HG03103 (cell line): Measurements from ENCODE around the gene CCDC167.

Experiments used
- ATAC-seq: cut with Tn5 transposase; IDR thresholded peaks from one replicate; pipeline ENCODE4 v1.9.1; 2021; ENCODE audit warnings: low read depth; ENCODE audit not compliant: unreplicated experiment

CCDC167 gene

GRCh38 chr6:37435373-37435772 is 64.3 kb downstream of the CCDC167 start:
- no peak for ATAC-seq

- ATAC-seq = peak; percentile 6
These were observed 65.9 kb downstream of the CCDC167 start for GRCh38 chr6:37433657-37434271.
